GM21737 (cell line): Measurements from ENCODE around the gene ITPK1.
"Not testable (repeated sequence)": the region's sequence is repeated elsewhere in the genome, so short reads cannot be mapped to it uniquely, and the experiment has no call there.

Source experiments
- ATAC-seq: cut with Tn5 transposase; IDR thresholded peaks from one replicate; pipeline ENCODE4 v1.9.1; 2021; ENCODE audit warnings: mild to moderate bottlenecking, moderate library complexity; ENCODE audit not compliant: unreplicated experiment

ITPK1 gene

DNA sequence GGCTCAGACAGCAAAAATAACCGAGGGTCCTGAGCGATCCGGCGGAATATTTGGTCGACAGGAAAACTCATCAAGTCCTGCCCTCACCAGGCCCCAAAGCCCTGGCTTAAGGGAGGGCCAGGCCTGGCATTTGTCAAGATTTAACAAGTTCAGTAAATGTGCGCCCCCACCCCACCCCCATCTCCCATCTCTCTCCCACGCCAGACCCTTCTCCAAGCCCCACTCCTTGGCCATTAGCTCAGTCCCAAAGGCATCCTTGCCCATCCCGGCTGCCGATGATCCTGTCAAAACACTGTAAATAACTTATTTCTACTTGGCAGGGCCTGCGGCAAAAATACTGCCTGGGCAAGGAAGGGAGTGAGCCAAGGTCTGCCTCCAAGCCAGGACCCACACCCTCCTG is 52.8 kb downstream of the ITPK1 start:
- no peak for ATAC-seq

DNA sequence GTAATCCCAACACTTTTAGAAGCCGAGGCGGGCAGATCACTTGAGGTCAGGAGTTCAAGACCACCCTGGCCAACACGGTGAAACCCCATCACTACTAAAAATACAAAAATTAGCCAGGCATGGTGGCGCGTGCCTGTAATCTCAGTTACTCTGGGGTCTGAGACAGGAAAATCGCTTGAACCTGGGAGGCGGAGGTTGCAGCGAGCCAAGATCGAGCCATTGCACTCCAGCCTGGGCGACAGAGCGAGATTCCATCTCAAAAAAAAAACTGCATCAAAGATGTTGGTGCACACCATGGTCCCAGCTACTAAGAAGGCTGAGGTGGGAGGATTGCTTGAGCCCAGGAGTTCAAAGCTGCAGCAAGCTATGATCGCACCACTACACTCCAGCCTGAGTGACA is 53.7 kb downstream of the ITPK1 start:
- not testable (repeated sequence) for ATAC-seq

- no peak for ATAC-seq
Measured at GRCh38 chr14:93061380-93062012, 54.2 kb downstream of the ITPK1 start.

GRCh38 chr14:93060841-93061240 is 54.9 kb downstream of the ITPK1 start:
- ATAC-seq = no peak

DNA sequence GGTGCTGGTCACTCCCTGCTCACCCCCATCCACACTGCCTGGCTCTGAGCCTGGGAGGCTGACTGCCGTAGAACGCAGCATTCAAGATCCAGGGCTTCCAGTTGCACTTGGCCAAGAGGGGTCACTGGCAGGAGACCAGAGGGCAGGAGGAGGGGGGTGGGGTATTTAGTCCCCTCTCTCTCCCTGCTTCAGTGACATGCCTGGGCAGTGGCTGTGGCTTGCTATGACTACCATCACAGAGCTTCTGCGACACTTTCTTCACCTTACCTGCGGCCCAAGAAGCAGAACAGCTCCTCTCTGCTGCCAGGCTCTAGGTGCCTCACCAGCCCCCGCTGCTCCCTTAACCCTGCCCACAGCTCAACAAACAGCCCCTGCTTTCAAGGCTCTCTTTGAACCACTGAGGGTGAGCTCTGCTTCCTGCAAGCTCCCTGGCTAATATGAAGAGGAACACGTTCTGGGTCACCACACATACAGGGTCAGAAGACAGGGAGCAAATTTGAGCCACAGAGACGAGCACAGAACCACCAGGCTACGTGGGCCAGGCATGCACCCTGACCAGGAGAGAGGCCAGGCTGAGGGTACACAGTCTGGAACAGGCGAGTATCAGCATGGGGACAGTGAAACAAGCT is 55.7 kb downstream of the ITPK1 start:
- no peak for ATAC-seq

DNA sequence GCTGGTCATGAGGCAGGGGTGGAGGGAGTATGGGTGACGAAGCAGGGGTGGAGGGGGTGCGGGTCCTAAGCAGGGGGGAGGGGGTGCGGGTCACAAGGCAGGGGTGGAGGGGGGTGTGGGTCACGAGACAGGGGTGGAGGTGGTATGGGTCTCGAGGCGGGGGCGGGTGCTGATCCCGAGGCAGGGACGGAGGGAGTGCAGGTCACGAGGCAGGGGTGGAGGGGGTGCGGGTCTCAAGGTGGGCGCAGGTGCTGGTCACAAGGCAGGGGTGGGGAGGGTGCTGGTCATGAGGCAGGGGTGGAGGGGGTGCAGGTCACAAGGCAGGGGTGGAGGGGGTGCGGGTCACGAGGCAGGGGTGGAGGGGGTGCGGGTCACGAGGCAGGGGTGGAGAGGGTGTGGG is 56.5 kb downstream of the ITPK1 start:
- no peak for ATAC-seq

GRCh38 chr14:93057586-93058280 is 58.0 kb downstream of the ITPK1 start:
- no peak for ATAC-seq

- ATAC-seq = no peak
Measured at GRCh38 chr14:93056840-93057585, 58.7 kb downstream of the ITPK1 start.

- no peak for ATAC-seq
Measured at GRCh38 chr14:93056166-93056839, 59.4 kb downstream of the ITPK1 start.

DNA sequence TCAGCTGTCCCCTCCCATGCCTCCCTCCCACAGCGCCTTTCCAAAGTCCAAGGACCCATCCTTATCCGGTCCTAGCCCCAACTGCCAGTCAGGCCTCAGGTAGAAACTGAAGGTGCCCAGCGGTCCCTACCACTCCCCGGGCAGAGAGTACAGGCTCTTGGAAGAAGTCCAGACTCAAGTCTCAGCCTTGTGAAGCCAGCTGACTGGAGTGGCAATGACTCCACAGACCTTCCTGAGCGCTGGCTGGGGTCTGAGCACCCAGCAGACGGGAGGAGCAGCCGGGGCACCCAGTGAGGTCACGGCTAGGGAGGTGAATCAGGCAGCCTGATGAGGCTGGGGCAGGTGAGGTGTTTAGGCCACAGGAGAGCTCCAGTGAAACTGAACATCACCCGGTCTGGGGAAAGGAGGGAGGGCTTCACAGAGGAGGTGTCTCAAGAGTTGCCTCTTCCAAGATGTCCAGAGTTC is 60.0 kb downstream of the ITPK1 start:
- no peak for ATAC-seq

- no peak for ATAC-seq
Measured at GRCh38 chr14:93054876-93055275, 60.8 kb downstream of the ITPK1 start.

DNA sequence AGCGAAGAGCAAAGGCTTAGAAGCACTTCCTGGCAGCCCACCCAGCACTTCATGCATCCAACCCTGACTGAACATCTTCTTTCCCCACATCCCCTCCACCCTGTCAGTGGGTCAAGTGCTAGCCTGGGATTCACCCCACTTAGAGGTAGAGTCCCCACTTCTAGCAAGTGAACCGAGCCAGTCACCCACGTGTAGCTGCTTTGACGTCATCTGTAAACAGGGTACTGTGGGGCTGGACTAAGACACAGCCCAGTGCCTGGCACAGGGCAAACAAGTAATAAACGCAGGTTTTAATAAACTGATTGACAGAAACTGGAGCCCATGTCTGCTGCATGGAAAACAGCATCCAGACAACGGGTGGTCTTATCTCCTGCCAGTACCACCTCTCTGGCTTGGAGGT is 61.7 kb downstream of the ITPK1 start:
- no peak for ATAC-seq

DNA sequence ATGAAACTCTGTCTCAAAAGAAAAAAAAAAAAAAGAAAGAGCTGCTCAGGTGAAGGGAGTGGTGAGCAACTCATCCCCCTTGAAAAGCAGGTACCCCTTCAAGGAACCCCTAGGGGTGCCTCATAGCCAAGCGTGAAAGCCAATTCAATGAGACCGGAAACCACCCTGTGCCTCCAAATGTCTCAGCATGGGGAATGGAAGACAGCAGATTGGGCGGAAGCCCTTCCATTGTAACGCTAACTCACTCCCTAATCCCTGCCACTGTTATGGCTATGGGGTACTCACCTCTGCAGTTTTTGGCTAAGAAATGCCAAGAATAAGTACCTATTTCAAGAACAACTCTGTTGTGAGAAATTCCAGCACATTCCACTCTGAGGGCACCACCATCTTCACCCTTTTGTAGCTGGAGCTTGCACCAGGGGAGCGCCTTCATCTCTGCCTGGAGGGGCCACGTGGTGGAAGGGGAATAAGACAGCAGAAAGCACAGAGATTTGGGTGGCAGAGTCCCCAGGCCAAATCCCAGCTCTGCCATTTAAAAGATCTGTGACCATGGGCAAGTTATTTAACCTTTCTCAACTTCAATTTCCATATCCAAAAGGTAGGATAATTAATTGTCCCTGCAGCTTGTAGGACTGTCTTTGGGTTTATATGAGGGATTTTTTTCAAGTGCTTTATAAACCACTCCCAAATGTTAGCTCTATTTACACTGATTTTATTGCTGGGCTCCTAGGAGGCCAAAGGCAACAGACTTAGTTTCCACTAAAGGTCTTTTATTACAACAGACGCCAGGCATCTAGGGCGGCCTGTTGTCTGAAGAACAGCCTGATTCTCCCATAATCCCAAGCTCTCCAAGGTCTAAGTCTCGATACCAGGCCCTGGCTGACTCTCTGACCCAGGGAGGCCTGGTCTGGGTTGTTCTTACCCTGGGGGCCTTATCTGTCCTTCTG is 63.9 kb downstream of the ITPK1 start:
- no peak for ATAC-seq

GRCh38 chr14:93050761-93051160 is 65.0 kb downstream of the ITPK1 start:
- ATAC-seq = no peak

DNA sequence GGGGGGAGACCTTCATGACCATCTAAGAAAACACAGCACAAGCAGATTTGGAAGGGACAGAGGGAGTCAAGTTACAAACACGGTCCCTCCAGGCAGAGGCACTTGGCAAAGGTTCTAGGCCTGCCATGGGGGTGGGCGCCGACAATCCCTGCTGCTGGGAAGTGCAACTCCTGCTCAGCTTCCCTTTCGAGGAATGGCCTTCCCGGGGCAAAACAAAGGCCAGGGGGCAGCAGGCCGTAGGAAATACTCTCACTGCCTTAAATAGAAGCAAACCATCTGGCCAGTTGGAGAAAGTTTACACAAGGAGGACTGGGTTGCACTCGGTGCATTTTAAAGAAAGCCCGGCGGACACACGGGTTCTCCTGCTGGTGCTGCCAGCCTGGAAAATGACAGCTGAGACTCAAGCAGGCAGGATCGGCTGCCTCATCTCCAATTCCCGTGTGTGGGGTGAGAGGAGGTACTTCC is 65.8 kb downstream of the ITPK1 start:
- no peak for ATAC-seq

DNA sequence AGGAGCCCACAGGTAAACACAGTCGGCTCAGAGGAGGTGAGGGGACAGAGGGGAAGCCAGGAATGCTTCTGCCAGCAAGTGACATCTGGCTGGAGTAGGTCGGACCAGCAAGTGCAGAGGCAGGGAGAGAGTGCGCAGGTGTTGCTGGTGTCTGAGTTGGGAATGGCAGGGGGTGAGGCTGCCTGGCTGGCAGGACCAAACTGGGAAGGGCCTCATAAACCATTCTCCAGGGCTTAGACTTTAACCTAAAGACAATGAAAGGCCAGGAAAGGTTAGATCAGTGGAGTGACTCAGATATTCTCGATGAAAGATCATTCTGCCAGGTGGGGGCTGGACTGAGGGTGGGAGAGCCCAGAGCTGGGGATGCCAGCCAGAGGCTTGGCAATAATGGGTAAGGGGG is 66.4 kb downstream of the ITPK1 start:
- ATAC-seq = no peak

DNA sequence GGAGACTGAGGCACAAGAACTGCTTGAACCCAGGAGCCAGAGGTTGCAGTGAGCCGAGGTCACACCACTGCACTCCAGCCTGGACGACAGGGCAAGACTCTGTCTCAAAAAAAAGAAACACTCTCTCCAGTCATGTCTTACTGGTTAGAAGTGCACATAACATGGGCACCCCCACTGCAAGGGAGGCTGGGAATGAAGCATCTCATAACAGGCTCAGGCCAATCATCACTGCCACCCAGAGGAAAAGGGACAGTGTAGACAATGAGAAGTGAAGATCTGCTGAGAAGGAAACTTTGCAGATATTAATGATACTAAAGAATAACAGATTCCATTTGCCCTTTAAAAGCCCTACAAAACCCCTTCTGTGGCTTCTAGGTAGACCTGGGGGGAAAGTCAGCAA is 66.9 kb downstream of the ITPK1 start:
- no peak for ATAC-seq

GRCh38 chr14:93047661-93048060 is 68.1 kb downstream of the ITPK1 start:
- ATAC-seq = no peak

- no peak for ATAC-seq
Measured at GRCh38 chr14:93047157-93047556, 68.6 kb downstream of the ITPK1 start.

DNA sequence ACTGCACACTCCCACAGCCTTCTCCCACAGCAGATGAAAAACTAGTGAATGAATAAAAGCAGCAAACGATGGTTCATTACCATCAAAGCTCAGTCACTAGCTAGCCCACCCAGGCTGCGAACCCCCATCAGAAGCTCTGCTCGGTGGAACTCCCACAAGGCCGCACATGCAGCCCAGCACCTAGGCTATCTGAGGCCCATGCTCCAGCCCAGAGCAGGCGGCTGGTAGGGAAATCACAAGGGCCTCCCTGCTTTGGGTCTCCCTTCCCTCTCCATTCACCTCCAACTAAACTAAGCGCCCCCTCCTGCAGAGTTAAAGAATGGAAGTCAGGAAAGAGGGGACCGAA is 69.0 kb downstream of the ITPK1 start:
- no peak for ATAC-seq
